Parathyroid adenoma (tissue), 2 donors: ENCODE results near the gene TKFC.

Experiments used
- H2AFZ ChIP-seq: fragments of 300-600 bp; sonication (generic); one replicate; pipeline ENCODE4 v1.7.0; 2017; ENCODE audit warnings: antibody characterized with exemption, mild to moderate bottlenecking
- H3K27ac ChIP-seq: fragments of 300-600 bp; sonication (generic); one replicate; pipeline ENCODE4 v1.7.0; 2017
- H3K27me3 ChIP-seq: fragments of 300-600 bp; sonication (generic); one replicate; pipeline ENCODE4 v1.7.0; 2017; ENCODE audit warnings: low read length; ENCODE audit not compliant: control insufficient read depth, insufficient read depth
- H3K36me3 ChIP-seq: fragments of 300-600 bp; sonication (generic); one replicate; pipeline ENCODE4 v1.7.0; 2017; ENCODE audit warnings: low read length; ENCODE audit not compliant: control insufficient read depth, insufficient read depth
- H3K4me1 ChIP-seq: fragments of 300-600 bp; sonication (generic); one replicate; pipeline ENCODE4 v1.7.0; 2017; ENCODE audit warnings: control low read depth
- H3K4me2 ChIP-seq: fragments of 300-600 bp; sonication (generic); one replicate; pipeline ENCODE4 v1.7.0; 2017; ENCODE audit warnings: low read length
- H3K4me3 ChIP-seq: fragments of 300-600 bp; sonication (generic); one replicate; pipeline ENCODE4 v1.7.0; 2017; ENCODE audit warnings: low read depth, low read length
- H3K79me2 ChIP-seq: fragments of 300-600 bp; sonication (generic); one replicate; pipeline ENCODE4 v1.7.0; 2017; ENCODE audit warnings: control low read depth
- H3K9ac ChIP-seq: fragments of 300-600 bp; sonication (generic); one replicate; pipeline ENCODE4 v1.7.0; 2017; ENCODE audit warnings: mild to moderate bottlenecking
- H3K9me3 ChIP-seq: fragments of 300-600 bp; sonication (generic); one replicate; pipeline ENCODE4 v1.7.0; 2017; ENCODE audit warnings: low read length; ENCODE audit not compliant: control insufficient read depth
- CTCF ChIP-seq: fragments of 300-600 bp; sonication (generic); IDR thresholded peaks from one replicate; pipeline ENCODE4 v1.7.0; 2017; ENCODE audit warnings: antibody characterized with exemption, mild to moderate bottlenecking
- donor health status: primary hyperparathyroidism.

The TKFC gene

GRCh38 chr11:61332797-61333549 is at the start of gene TKFC, which contains the start of gene DDB1:
TKFC (plus strand) TSS chr11:61333228; CDS start chr11:61334729, 1,501 bp downstream.
DDB1 (minus strand) TSS chr11:61333105; CDS start chr11:61332968, 137 bp downstream.
- no peak for TF ChIP-seq CTCF
- peak within 1 kb of the TSS; percentile 67 for H3K4me2 ChIP-seq
- H2AFZ ChIP-seq, result peak within 1 kb of the TSS; percentile 78
- peak within 1 kb of the TSS; percentile 99 for H3K27ac ChIP-seq
- peak within 1 kb of the TSS; percentile 85 for H3K4me3 ChIP-seq
- no peaks in the 10 kb centered on the region for H3K27me3 ChIP-seq
- H3K9me3 ChIP-seq, result no peaks in the 10 kb centered on the region
- H3K4me1 ChIP-seq, result peaks cover 9% of the 10 kb centered on the region
- peak within 1 kb of the TSS; percentile 93 for H3K9ac ChIP-seq
- H3K79me2 ChIP-seq, result peaks cover 18% of the 10 kb centered on the region
- H3K36me3 ChIP-seq, result no peaks in the 10 kb centered on the region

- Histone ChIP-seq H3K27ac (no peak overlapping the region), H2AFZ (no peak overlapping the region), H3K27me3 (no peaks in the 10 kb centered on the region), H3K36me3 (no peaks in the 10 kb centered on the region), H3K9ac (no peak overlapping the region), H3K4me1 (no peaks in the 10 kb centered on the region), H3K4me2 (no peak overlapping the region), H3K9me3 (no peaks in the 10 kb centered on the region), H3K4me3 (no peak overlapping the region), H3K79me2 (no peaks in the 10 kb centered on the region)
- TF ChIP-seq CTCF, result no peak
These were observed 49.4 kb upstream of the TKFC start for GRCh38 chr11:61283613-61284012.

- TF ChIP-seq CTCF, result no peak
- Histone ChIP-seq H3K79me2 (no peaks in the 10 kb centered on the region), H3K9me3 (no peaks in the 10 kb centered on the region), H3K4me1 (no peaks in the 10 kb centered on the region), H3K4me3 (no peak overlapping the region), H3K9ac (no peak overlapping the region), H3K36me3 (no peaks in the 10 kb centered on the region), H2AFZ (no peak overlapping the region), H3K27me3 (no peaks in the 10 kb centered on the region), H3K27ac (no peak overlapping the region), H3K4me2 (no peak overlapping the region)
These were observed 45.6 kb upstream of the TKFC start for GRCh38 chr11:61287338-61287977.

- Histone ChIP-seq H3K9me3 (no peaks in the 10 kb centered on the region), H2AFZ (no peak overlapping the region), H3K27ac (no peak overlapping the region), H3K27me3 (no peaks in the 10 kb centered on the region), H3K4me3 (no peak overlapping the region), H3K9ac (no peak overlapping the region), H3K79me2 (no peaks in the 10 kb centered on the region), H3K4me1 (no peaks in the 10 kb centered on the region), H3K4me2 (no peak overlapping the region), H3K36me3 (no peaks in the 10 kb centered on the region)
- no peak for TF ChIP-seq CTCF
These were observed 41.9 kb upstream of the TKFC start for GRCh38 chr11:61290905-61291690.
